ENCODE results near the gene ADGRG3.
"Not testable (repeated sequence)": the region's sequence is repeated elsewhere in the genome, so short reads cannot be mapped to it uniquely, and the experiment has no call there.

Gene ADGRG3

DNA sequence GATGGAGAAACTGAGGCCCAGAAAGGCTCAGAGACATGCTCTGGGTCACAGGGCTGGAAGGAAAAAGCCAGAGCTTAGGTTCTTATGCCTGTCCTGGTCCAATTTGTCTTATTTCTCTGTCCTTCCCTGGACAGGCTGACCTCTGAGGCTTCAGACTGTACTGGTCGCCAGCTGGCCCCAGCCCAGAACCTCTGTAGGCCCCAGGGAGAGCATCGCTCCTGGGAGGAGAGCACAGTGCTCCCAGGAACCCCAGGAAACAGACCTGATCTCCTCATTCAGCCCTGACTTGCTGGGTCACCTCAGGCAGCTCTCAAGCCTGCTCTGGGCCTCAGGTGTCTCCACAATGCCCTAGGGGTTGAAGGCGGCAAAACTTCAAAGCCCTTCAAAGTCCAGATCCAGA lies 31.4 kb downstream of the ADGRG3 start:
- no peak for DNase-seq

DNA sequence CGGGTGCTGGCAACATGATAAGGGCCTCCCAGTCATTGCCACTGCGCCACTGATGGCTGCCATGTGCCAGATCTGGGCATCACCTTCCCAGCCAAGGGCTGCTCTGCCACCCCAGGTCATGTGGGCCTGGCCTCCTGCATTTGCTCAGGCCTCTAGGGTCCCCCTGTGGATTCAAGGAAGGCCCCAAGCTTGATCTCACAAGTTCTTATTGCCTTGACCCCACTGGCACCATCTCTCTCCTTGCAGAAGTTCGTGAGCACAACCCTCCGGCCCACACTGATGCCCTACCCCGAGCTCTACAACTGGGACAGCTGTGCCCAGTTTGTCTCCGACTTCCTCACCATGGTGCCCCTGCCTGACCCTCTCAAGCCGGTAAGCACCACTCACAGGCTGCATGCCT lies 31.8 kb downstream of the ADGRG3 start:
- DNase-seq = no peak

DNA sequence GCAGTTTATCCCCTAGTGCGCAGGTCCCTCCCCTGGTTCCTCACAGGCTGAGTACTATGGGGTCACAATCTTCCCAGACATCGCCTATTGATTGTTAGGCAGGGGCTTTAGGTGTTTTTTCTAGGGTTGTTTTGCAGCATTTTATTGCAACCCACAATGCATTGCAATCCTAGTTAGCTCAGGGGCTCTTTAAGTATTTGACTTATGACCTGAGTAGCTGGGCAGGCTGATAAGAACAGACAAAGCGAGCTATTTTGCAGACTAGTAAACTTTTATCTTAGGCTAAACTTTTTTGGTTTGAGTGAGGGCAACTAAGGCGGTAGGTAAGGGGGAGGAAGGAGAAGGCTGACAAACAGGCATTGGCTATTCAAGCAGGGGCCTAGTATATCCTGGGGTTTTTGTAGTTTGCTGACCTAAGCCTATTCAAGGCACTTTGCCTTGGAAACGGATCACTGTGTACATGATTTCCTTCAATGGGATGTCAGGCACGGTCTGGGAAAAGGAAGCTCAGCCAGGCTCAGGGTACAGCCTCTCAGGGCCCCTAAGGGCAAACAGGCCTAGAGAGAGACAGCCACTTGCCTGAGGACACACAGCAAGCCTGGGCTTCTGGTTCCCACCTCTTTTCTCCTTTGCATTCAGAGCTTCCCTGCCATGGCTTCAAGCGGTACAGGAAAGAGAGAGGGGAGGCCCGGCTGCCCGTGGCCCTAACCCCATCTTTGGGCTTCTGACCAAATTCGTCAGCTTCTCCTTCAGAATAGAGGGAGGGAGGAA lies 32.9 kb downstream of the ADGRG3 start:
- DNase-seq = no peak

DNA sequence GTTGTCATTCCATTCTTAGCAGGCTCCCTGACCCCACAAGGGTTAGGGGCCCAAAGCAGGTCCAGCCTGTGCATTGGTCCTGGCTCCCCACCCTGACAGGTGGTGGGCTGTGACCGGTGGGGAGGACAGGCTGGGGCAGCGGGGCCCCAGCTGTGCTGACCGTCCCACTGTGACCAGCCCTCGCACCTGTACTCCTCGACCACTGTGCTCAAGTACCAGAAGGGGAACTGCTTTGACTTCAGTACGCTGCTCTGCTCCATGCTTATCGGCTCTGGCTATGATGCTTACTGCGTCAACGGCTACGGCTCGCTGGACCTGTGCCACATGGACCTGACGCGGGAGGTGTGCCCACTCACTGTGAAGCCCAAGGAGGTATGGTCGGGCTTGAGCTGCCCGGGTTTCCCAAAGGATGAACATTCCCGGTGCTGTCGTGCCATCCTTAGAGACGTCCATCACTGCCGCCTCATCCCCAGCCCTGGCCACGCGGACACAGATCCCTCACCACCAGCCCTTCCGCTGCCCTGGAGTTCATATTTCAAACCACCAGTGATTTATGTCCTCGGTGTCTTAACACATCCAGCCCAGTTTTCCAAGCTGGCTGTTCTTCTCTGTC lies 33.8 kb downstream of the ADGRG3 start:
- DNase-seq = no peak

DNA sequence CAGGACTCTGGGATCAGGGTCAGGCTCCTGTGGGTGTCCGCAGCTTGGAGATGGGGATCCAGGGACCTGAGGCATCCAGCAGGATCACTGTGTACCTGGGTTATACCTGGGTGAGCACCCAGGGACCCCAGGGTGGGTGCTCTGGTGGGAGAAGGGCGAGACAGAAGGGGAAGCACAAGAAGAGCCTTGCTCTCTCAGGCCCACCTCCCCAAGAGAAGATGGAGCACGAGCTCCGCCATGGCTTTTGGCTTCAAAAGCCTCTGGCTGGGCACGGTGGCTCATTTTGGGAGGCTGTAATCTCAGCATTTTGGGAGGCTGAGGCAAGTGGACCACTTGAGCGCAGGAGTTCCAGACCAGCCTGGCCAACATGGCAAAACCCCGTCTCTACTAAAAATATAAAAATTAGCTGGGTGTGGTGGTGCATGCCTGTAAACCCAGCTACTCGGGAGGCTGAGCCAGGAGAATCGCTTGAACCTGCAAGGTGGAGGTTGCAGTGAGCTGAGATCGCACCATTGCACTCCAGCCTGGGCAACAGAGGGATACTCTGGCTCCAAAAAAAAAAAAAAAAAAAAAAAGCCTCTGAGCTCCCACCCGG lies 35.4 kb downstream of the ADGRG3 start:
- DNase-seq = no peak

DNA sequence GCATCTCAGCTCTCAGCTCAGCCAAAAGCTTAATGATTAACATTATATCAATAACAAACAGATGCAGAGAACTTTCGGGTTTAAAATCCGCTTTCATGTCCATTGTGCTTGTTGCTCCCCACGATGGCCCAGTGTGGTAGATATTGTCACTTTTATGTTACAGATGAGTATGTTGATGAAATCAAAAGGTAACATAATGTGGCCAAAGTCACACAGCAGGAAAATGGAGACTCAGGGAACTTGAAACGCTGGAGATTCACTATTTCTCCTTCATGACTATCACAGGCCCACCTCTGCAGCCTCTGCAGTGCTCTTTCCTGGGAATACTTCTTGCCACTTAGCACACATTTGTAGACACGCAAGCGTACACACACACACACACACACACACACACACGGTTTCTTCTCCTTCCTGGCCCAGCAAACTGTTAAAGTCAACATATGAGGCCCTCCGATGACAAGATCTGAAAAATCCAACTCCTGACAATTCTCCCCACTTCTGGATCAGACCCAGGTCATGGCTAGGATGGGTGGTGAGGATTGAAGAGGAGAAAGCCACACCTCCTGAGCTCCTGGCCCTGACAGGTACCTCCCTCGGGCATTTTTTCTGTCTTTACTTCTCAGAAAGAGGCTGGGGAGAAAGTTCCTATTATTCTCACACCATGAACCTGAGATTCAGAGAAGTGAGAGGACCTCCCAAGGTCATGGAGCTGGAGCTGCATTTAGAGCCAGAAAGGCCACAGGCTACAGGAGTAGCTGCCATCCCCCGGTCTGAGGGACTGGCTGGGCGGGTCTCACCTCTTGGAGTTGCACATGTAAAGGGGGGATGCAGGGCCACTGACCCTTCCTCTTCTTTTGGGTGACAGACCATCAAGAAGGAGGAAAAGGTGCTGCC lies 36.2 kb downstream of the ADGRG3 start:
- no peak for DNase-seq

DNA sequence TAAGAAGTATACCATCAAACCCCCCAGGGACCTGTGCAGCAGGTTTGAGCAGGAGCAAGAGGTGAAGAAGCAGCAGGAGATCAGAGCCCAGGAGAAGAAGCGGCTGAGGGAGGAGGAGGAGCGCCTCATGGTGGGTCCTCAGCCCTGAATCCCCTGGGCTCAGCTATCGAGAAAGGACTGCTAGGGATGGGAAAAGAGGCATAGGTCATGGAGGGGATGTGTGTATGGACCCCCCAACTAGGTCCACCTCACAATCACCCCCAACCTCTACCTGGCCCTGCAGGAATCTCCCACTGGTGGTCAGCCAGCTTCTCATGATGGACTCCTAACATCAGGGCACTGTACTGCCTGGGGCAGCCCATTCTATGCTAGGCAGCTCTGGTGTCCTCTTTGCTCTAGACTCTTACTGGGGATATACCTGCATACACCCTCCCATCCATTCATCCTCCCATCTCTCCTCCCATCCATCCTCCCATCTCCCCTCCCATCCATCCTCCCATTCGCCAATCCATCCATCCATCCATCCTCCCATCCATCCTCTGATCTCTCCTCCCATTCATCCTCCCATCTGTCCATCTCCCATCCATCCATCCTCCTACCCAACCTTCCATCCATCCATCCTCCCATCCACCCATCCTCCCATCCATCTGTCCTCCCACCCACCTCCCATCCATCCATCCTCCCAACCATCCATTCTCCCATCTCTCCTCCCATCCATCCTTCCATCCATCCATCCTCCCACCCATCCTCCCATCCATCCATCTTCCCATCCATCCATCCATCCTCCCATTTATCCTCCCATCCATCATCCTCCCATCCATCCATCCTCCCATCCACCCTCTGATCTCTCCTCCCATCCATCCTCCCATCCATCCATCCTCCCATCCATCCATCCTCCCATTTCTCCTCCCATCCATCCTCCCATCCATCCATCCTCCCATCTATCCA lies 37.1 kb downstream of the ADGRG3 start:
- DNase-seq = no peak

DNA sequence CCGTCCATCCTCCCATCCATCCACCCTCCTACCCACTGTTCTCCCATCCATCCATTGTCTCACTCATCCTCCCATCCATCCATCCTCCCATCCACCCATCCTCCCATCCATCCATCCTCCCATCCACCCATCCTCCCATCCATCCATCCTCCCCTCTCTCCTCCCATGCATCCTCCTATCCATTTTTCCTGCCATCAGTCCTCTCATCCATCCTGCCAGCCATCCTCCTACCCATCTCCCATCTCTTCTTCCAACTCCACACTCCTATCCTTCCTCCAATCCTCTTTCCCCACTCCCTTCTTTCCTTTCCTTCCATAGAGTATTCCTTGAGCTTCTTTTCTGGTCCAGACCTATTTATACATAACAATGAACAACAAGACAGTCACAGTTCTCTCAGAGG lies 38.6 kb downstream of the ADGRG3 start:
- no peak for DNase-seq

DNA sequence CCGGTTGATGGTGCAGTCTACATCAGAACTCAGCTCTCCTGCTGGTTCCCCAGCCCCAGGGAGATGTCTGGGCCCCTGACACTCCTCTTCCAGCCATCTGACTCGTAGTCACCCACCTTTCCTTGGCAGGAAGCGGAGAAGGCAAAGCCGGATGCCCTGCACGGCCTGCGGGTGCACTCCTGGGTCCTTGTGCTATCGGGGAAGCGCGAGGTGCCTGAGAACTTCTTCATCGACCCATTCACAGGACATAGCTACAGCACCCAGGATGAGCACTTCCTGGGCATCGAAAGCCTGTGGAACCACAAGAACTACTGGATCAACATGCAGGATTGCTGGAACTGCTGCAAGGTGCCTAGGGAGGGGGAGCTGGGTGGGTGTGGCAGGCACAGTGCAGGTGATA lies 39.2 kb downstream of the ADGRG3 start:
- DNase-seq = no peak

DNA sequence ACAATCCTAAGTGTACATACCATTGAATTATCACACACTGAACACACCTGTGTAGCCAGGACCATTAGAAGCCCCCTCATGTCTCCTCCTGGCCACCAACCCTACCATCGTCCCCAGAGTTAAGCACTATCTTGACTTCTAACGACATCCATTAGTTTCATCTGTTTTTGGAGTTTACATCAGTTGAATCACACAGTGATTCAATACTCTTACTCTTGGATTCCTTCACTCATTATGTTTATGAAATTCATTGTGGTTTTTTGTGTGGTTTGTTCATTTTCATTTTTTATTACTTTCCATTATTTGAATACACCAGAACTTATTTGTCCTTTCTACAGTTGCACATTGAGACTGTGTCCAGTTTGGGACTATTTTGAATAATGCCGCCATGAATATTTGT lies 40.1 kb downstream of the ADGRG3 start:
- DNase-seq = no peak

DNA sequence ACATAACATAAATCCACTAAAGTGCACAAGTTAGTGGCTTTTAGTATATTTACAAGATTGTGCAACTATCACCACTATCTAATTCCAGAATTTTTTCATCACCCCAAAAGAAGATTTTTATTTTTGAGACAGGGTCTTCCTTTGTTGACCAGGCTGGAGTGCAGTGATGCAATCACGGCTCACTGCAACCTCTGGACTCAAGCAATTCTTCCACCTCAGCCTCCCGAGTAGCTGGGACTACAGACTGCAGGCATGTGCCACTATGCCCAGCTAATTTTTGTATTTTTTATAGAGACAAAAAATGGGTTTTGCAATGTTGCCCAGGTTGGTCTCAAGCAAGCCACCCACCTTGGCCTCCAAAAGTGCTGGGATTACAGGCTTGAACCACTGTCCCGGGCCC lies 41.6 kb downstream of the ADGRG3 start:
- DNase-seq = no peak

DNA sequence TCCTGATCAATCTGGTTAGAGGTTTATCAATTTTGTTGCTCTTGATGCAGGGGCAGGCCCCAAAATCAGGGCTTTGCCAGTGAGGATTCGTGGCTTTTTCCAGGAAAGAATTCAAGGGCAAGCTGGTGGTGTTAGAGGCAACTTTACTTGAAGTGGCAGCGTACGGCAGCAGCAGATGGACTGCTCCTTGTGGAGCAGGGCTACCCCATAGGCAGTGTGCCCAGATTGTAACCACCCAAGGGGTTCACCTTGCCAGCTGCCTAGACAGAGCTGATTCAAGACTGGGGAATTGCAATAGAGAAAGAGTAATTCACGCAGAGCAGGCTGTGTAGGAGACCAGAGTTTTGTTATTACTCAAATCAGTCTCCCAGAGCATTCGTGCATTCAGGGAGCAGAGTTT lies 43.2 kb downstream of the ADGRG3 start:
- no peak for DNase-seq

DNA sequence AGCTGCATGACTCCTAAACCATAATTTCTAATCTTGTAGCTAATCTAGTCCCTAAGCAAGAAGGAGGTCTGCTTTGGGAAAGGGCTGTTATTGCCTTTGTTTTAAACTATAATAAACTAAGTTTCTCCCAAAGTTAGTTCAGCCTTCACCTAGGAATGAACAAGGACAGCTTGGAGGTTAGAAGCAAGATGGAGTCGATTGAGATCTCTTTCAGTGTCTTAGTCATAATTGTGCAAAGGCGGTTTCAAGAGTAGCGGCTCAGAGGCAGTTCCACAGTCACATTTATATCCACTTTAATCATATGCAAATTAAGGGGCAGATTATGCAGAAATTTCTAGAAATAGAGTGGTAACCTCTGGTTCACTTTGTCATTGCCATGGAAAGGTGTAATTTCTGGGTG lies 43.9 kb downstream of the ADGRG3 start:
- DNase-seq = no peak

DNA sequence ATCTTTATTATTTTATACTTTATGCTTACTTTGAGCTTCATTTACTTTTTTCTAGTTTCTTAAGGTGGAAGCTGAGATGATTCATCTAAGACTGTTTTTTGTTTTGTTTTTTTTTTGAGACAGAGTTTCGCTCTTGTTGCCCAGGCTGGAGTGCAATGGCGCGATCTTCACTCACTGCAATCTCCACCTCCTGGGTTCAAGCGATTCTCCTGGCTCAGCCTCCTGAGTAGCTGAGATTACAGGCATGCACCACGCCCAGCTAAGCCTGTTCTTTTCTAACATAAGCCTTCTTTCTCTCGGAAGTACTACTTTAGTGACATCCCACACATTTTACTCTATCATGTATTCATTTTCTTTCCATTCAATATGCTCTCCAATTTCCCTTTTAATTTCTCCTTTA lies 44.5 kb downstream of the ADGRG3 start:
- not testable (repeated sequence) for DNase-seq

DNA sequence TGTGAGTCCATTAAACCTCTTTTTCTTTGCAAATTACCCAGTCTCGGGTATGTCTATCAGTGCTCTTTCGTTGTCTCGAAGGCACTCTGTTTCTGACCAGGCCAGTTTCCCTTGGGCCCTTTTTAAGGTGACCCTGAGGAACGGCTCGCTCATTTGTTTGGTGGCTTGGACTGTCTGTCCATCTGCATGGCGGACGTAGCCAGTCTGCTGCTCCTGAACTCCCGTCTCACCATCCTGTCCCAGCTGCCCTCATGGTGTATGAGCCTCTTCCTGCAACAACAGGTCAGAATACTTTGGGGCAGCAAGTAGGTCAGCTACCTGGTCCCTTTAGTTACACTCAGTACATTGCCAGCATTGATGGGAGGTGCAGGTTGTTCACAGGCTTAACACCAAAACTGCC lies 45.5 kb downstream of the ADGRG3 start:
- DNase-seq = no peak

DNA sequence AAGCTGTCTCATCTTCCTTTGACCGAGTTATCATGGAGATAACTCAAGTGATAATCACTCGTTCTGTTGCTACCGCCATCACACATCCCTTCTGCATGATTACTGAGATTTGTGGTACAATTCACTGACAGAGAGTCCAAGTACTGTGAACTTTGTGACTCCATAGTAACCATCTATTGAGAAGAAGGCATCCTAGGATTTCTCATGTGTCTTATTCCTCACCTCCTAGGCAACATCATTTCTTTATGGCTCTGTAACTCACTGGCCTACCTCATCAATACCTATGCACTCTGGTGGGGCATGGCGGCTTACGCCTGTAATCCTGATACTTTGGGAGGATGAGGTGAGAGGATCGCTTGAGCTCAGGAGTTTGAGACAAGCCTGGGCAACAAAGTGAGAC lies 45.9 kb downstream of the ADGRG3 start:
- DNase-seq = no peak

DNA sequence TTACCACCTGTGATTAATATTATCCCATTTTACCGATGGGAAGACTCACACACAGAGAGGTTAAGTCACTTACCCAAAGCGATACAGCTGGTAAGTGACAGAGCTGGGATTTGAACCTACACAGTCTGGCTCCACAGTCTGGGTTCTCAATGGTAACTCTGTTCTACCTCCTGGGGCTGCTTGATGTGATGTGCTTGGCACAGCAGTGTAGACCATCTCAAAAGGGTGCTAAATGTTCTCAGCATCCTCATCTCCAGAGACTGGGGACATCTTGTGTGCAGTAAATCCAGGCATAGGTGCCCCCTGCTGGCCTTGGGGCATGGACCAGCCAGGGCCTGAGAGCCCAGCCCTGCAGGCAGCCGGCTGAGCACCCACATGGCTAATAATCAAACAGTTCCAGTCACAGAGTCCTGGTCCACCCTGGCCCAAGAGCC lies 52.1 kb downstream of the ADGRG3 start:
- DNase-seq = no peak

DNA sequence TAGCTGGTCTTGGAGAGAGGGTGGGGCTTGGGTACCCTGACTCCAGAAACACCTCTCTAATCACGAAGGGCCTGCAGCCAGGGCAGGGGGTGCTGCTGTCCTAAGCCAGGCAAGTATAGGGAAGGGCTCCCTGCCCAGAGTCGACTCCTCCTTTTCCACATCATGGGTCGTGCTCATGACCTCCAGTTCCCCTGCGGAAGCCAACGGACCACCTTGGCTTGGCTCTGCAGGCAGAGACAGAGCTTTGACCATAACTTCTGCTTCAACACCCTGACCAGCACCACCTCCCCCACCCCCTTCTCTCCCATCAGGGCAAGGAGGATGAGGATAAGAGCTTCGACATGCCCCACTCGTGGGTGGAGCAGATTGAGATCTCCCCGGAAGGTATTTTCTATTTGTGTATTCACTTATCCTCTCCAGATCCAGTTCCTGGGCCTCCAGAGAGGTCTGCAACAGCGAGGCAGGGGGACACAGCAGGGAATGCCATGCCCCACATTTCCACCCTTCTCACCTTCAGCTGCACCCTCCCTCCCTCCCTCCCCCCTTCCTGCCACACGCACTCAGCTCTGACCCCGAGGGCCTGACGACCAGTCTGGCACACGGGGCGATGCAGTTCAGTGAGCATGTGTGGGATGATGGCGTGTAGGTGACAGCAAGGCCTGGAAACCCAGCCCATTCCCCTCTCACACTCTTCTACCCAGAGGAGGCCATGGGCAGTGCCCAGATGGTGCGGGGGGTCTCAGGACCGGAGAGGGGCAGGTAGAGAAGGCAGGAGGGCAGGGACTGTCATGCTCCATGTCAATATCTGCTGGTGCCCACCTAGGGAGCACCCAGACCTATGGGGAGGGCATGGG lies 53.5 kb downstream of the ADGRG3 start:
- DNase-seq = no peak

DNA sequence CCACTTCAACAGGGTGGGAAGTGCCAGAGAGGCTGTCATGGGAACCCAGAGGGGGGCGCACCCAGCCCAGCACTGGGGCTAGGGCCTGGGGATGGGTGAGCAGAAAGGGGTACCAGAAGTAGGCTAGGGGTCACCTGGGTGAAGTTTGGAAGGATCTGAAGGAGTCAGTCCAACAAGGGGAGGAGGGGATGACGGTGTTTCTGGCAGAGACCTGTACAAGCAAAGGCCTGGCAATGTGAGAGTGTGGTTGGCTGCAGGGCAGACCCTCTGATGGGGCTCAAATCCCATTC lies 54.0 kb downstream of the ADGRG3 start:
- DNase-seq = no peak

DNA sequence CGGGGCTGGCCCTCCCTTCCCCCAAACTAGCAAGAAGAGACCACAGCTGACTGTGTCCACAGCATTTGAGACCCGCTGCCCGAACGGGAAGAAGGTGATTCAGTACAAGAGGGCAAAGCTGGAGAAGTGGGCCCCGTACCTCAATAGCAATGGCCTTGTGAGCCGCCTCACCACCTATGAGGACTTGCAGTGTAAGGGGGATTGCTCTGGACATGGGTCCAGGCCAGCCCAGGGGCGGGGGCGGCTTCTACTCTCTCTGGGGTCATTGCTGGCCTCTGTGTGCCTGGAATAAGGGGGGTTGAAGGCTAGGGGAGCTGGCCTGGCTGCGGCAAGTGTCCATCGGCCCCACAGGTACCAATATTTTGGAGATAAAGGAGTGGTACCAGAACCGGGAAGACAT lies 54.5 kb downstream of the ADGRG3 start:
- no peak for DNase-seq

DNA sequence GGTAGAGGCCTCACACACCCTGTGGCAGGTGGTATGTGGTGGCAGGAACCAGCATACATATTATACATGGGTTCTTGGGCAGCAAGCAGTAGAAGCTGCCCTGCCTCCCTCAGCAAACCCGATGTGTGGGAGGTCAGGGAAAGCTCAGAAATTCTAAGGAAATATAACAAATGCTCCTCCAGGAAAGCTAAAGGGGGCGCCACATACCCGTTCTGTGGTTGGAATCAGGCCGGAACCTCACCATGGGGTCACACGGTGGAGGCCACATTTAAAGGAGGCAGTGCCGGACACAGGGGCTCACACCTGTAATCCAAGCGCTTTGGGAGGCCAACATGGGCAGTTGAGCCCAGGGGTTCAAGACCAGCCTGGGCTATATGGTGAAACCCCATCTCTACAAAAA lies 55.1 kb downstream of the ADGRG3 start:
- DNase-seq = no peak

DNA sequence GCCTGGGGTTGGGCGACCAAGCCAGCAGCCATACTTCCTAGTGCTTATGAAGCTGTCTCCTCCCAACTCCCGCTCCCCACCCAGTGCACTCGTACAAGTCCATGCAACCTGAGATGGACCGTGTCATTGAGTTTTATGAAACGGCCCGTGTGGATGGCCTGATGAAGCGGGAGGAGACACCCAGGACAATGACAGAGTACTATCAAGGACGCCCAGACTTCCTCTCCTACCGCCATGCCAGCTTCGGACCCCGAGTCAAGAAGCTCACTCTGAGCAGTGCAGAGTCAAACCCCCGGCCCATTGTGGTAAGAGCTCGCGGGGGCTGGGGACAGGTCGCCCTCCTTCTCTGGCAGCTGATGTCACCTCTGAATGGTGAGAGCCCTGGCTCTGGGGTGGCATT lies 56.4 kb downstream of the ADGRG3 start:
- no peak for DNase-seq

Measured in NCI-H2227 treated with DMSO at 0.1 percent for 48 hours (cell line).